HL-60 (cell line): ENCODE data around the gene PPP1R9B.

Source experiments
- GABPA ChIP-seq: IDR thresholded peaks from 2 replicates; pipeline ENCODE4 v1.6.1; 2012; ENCODE audit warnings: low read depth
- POLR2AphosphoS5 ChIP-seq: IDR thresholded peaks from 2 replicates; pipeline ENCODE4 v1.6.1; 2012; ENCODE audit warnings: low read depth
- SPI1 ChIP-seq: IDR thresholded peaks from 2 replicates; pipeline ENCODE4 v1.6.1; 2012; ENCODE audit warnings: low read depth, mild to moderate bottlenecking, borderline replicate concordance
- TF ChIP-seq, protein P1 (sequence below): IDR thresholded peaks from one replicate; pipeline ENCODE4 v1.5.1; 2011; ENCODE audit warnings: low read length, control low read depth, inconsistent platforms; ENCODE audit not compliant: insufficient read depth
- TF ChIP-seq, protein P2 (sequence below): IDR thresholded peaks from 2 replicates; pipeline ENCODE4 v1.6.1; 2012; ENCODE audit warnings: low read depth; ENCODE audit not compliant: insufficient replicate concordance

DNA sequence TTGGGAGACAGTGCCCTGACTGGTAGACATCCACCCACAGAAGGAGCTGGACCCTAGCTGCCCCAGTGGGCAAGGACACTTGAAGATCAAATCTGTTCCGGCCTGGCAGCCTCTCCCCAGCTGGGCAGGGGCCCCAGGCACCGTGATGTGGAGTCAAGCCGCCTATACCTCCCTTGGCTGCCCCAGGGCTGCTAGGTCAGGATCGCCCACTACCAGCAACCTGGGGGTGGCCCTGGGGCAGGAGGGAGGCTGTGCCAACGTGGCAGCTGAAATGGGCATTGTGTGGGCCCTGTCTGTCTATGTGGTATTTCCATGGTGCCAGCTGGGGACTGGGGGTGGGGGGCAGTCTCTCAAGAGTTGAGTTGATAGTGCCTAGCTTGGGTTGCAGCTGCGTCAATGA is 54.4 kb downstream of the PPP1R9B start:
- TF ChIP-seq, protein P1, sequence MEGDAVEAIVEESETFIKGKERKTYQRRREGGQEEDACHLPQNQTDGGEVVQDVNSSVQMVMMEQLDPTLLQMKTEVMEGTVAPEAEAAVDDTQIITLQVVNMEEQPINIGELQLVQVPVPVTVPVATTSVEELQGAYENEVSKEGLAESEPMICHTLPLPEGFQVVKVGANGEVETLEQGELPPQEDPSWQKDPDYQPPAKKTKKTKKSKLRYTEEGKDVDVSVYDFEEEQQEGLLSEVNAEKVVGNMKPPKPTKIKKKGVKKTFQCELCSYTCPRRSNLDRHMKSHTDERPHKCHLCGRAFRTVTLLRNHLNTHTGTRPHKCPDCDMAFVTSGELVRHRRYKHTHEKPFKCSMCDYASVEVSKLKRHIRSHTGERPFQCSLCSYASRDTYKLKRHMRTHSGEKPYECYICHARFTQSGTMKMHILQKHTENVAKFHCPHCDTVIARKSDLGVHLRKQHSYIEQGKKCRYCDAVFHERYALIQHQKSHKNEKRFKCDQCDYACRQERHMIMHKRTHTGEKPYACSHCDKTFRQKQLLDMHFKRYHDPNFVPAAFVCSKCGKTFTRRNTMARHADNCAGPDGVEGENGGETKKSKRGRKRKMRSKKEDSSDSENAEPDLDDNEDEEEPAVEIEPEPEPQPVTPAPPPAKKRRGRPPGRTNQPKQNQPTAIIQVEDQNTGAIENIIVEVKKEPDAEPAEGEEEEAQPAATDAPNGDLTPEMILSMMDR = no peak
- TF ChIP-seq POLR2AphosphoS5 (no peak), GABPA (no peak), SPI1 (no peak)
- TF ChIP-seq, protein P2, sequence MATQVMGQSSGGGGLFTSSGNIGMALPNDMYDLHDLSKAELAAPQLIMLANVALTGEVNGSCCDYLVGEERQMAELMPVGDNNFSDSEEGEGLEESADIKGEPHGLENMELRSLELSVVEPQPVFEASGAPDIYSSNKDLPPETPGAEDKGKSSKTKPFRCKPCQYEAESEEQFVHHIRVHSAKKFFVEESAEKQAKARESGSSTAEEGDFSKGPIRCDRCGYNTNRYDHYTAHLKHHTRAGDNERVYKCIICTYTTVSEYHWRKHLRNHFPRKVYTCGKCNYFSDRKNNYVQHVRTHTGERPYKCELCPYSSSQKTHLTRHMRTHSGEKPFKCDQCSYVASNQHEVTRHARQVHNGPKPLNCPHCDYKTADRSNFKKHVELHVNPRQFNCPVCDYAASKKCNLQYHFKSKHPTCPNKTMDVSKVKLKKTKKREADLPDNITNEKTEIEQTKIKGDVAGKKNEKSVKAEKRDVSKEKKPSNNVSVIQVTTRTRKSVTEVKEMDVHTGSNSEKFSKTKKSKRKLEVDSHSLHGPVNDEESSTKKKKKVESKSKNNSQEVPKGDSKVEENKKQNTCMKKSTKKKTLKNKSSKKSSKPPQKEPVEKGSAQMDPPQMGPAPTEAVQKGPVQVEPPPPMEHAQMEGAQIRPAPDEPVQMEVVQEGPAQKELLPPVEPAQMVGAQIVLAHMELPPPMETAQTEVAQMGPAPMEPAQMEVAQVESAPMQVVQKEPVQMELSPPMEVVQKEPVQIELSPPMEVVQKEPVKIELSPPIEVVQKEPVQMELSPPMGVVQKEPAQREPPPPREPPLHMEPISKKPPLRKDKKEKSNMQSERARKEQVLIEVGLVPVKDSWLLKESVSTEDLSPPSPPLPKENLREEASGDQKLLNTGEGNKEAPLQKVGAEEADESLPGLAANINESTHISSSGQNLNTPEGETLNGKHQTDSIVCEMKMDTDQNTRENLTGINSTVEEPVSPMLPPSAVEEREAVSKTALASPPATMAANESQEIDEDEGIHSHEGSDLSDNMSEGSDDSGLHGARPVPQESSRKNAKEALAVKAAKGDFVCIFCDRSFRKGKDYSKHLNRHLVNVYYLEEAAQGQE = no peak
